ENCODE data around the gene SSR2.

Gene SSR2

DNA sequence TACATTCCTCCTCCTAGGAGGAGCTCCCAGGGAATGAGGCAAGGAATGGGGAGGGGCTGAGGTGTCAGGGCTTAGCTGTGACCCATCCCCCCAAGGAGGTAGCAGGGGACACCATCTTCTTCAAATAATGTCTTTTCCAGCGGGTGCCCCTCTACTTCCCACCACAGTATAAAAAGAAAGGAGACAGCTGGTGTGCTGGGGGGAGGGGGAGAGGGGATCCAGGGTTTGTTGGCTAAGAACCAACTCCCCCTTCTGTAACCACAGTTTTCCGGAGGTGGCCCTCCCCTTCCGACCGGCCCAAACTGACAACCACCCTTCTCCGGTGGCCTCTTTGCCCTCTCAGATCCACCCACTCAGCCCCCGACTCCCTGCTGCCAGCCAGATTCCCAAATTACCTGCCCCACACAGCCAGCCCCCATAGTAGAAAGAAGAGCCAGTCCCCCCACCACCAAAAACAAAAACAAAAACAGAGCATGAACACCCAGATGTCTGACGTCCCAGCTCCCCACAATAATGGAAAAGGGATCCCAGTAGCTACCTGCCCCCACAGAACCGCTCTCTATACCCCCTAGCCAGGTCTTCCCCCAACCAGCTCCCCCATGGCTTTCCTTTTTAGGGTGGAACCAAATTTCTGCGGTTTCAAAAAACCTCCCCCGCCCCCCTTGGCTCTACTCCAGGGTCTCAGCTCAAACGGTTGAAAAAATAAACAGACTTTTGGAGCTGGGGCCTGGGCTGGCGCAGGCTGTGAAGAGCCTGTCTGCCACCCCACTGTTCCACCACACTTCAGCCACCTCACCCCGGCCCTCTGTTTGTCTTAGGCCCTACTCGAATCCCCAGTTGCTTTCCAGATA, 44.5 kb downstream of the SSR2 start:
- peak overlapping the region; percentile 97 for H3K27ac ChIP-seq
- DNase-seq (ENCODE audit: low read depth, low spot score) = no peak

GRCh38 chr1:155975375-155976061, 45.2 kb downstream of the SSR2 start:
- peak overlapping the region; percentile 97 for H3K27ac ChIP-seq

GRCh38 chr1:155974208-155975115, 46.3 kb downstream of the SSR2 start:
- DNase-seq (ENCODE audit: low read depth, low spot score) = no peak
- H3K27ac ChIP-seq = peak overlapping the region; percentile 97

More at GRCh38 chr1:155975375-155976061, 45.2 kb downstream of the SSR2 start:
- no peak for DNase-seq (ENCODE audit: low read depth, low spot score)

DNA sequence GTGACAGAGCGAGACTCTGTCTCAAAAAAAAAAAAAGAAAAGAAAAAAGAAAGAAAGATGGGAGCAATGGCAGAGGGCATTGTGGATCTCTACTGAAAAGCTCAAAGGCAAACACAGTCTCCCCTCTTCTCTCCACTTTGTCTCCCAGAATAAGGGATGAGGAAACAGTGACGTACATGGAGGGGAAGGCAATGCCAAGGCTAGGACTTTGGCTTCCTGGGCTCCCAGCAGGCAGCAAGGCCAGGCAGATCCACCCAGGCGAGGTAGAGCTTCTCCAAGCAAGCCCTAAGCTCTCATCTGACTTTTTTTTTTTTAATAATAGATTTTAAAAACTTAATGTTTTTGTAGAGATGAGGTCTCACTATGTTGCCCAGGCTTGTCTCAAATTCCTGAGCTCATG, 47.0 kb downstream of the SSR2 start:
- peak overlapping the region; percentile 97 for H3K27ac ChIP-seq
- DNase-seq (ENCODE audit: low read depth, low spot score) = no peak

GRCh38 chr1:155971910-155972809, 48.6 kb downstream of the SSR2 start:
- H3K27ac ChIP-seq = no peak overlapping the region
- no peak for DNase-seq (ENCODE audit: low read depth, low spot score)

DNA sequence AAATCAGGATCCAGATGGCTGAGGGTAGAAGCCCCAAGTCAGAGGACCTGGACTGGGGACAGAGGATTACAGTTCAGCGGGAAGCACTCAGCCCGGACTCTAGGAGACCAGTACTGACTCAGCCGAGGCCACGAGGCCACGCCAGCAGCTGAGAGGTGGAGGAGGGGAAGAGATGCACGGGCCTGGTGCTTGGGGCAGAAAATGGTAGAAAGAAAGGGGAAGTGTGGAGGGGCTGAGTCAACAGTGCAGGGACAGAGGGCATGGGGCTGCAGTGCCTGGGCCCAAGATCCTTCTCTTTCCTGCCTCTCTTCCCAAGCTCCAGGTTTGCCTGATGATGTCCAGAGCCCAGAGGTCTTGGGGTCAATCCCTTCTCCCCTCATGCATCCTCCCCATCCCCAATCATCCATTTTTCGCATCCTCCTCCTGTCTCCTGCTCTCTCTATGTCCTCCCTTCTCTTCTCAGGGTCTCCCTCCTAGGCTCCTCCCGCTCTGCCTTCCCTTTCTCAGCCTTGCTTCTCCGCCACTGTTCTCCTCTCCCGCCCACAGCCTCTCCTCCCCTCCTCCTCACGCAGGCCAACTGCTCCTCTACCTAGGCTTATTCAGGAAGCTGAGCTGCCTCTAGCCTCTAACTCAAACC, 50.1 kb downstream of the SSR2 start:
- peak overlapping the region; percentile 8 for H3K27ac ChIP-seq
- no peak for DNase-seq (ENCODE audit: low read depth, low spot score)

- peak overlapping the region; percentile 8 for H3K27ac ChIP-seq
- no peak for DNase-seq (ENCODE audit: low read depth, low spot score)
These were observed 51.4 kb downstream of the SSR2 start for GRCh38 chr1:155969377-155969791.

- DNase-seq (ENCODE audit: low read depth, low spot score) = no peak
- H3K27ac ChIP-seq = peak overlapping the region; percentile 13
These were observed 52.1 kb downstream of the SSR2 start for GRCh38 chr1:155968670-155969069.

DNA sequence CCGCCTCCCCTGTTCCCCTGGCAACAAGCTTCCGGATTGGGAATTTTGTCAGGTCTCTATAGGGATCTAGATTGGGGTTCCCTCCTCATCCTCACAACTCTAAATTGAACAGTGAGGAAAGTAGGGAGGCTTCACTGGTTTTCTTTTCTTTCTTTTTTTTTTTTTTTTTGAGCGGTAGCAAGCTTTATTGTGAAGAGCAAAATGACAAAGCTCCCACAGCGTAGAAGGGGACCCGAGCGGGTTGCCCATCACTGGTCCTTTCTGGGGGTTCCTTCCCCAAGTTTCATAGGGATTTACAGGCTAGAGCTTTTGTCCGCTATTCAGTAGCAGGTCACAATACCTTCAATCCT, 52.7 kb downstream of the SSR2 start:
- peak overlapping the region; percentile 13 for H3K27ac ChIP-seq
- no peak for DNase-seq (ENCODE audit: low read depth, low spot score)

GRCh38 chr1:155967341-155968050, 53.3 kb downstream of the SSR2 start:
- peak overlapping the region; percentile 13 for H3K27ac ChIP-seq
- DNase-seq (ENCODE audit: low read depth, low spot score) = no peak

GRCh38 chr1:155966750-155967149, 54.0 kb downstream of the SSR2 start:
- DNase-seq (ENCODE audit: low read depth, low spot score) = no peak
- peak overlapping the region; percentile 13 for H3K27ac ChIP-seq

- DNase-seq (ENCODE audit: low read depth, low spot score) = no peak
- H3K27ac ChIP-seq = peak overlapping the region; percentile 9
These were observed 54.6 kb downstream of the SSR2 start for GRCh38 chr1:155966135-155966534.

GRCh38 chr1:155964193-155964592, 56.6 kb downstream of the SSR2 start:
- peak overlapping the region; percentile 9 for H3K27ac ChIP-seq
- DNase-seq (ENCODE audit: low read depth, low spot score) = no peak

DNA sequence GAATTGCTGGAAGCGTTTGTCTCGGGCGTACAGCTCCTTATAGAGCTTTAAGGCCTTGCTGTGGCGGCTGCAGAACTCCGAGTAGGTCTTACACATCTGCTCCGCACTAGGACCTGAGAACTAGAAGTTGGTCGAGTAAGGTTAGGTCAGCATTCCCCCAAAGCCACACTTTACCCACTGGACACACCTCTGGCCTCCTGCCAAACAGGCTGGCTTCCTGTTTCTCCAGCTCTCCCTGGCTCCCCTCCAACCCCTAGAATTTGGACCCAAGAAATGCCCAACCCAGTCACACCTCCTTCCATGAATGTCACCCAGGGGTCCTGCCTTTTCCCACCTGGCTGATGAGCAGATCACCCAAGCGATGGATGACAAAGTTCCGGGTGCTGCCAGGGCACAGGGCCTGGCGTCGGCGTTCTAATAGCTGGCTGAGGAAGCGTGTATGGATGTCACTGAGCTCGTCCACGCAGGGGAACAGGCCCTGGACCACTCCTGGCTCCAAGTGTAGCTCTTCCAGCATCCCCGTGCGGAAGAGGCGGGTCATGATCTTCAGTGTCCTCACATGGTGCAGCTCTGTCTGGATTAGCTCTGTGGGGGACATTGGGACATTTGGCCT, 58.0 kb downstream of the SSR2 start:
- DNase-seq (ENCODE audit: low read depth, low spot score) = no peak

DNA sequence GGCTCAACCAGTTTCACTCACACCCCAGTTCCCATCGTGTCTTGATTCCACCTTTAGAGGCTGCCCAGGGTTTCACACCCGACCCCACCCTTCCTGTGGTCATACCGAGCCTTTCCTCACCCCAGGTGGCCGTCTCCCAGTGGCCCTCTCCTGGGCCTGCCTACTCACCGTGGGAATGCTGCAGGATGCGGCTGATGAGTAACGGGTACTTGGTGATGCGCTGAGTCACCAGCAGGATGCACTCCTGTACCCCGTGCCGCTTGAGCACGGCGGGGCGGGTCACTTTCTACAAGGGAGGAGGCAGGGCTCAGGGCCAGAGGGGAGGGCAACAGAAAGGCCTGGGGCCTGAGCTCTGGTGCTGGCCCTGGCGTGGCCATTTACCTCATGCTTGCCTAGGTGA, 58.8 kb downstream of the SSR2 start:
- H3K27ac ChIP-seq = peak overlapping the region; percentile 91
- peak; percentile 98 for DNase-seq (ENCODE audit: low read depth, low spot score)

More for the DNA sequence above, 58.0 kb downstream of the SSR2 start:
- H3K27ac ChIP-seq = peak overlapping the region; percentile 91

DNA sequence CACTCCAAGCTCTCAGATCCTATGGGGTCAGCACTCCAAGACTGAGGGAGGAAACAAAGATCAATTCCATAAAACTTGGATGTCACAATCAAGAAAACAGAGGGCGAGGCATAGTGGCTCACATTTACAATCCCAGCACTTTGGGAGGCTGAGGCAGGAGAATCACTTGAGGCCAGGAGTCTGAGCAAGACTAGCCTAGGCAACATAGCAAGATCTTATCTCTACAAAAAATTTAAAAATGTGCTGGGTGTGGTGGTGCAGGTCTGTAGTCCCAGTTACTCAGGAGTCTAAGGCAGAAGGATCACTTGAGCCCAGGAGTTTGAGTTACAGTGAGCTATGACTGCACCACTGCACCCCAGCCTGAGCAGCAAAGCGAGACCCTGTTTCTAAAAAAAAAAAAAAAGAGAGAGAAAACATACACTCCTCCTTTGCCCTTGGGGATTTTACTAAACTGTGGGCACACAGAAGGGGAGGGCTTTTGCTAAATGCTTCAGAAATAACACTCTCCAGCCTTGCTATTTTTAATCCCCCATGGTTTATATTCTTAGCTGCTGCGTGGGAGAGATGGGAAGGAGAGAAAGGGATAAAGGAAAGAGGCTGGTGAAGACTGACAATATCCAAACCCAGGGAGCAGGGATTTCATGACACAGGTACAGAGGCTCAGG, 60.5 kb downstream of the SSR2 start:
- DNase-seq (ENCODE audit: low read depth, low spot score) = no peak
- peak overlapping the region; percentile 91 for H3K27ac ChIP-seq
